Measurements from ENCODE around the gene ZNF408. TPM values are rescaled to one million over a fixed set of nuclear protein-coding genes. Genes with fewer than 3 reads are reported as not detected.
A peak's percentile ranks its signal among the peaks of the same experiment; 100 is the strongest.

Gene ZNF408
- total and polyA plus RNA-seq, 2 experiments from 2014 or later: 7.8 to 10.7 TPM

GRCh38 chr11:46697303-46697702 lies 3.5 kb upstream of the ZNF408 start:
- Histone ChIP-seq H3K27ac (no peak overlapping the region), H3K36me3 (replicated peaks; ENCODE audit: insufficient read depth, low read depth) (no peaks in the 10 kb centered on the region)

DNA sequence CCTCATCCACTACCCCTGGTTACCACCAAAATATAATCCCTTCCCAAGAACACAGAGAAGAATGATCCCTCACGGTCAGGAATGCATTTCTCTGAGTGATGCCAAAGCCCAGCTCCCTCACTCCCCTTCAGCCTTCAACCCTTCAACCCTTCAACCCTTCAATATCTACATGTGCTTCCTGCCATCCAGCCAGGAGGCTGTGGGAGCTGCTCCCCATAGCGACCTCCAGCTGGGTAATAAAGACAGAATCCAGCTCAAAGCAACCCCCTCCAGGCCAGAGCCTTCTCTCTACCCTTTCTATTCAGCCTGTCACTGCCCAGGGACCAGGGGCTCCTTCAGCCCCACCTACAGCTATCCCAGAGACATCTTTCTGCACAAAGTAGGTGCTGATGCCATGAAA lies 3.1 kb upstream of the ZNF408 start:
- H3K27me3 ChIP-seq: no peaks in the 10 kb centered on the region
- H4K20me1 ChIP-seq (ENCODE audit: insufficient read depth, poor library complexity, severe bottlenecking): peaks cover 5% of the 10 kb centered on the region
- 72% methylated on average over 2 of the region's 2 CpGs for WGBS (ENCODE audit: low lambda C conversion rate, missing lambda C conversion rate)
- no peak for DNase-seq (ENCODE audit: low spot score)
- H3K4me2 ChIP-seq: no peak overlapping the region
- H3K4me1 ChIP-seq (ENCODE audit: insufficient read depth): peaks cover 18% of the 10 kb centered on the region
- H3K79me2 ChIP-seq: peaks cover 45% of the 10 kb centered on the region
- TF ChIP-seq EZH2phosphoT487 (IDR thresholded peaks at IDR 0.05; ENCODE audit: low read depth, severe bottlenecking, unreplicated experiment): no peak
- TF ChIP-seq, protein P1, sequence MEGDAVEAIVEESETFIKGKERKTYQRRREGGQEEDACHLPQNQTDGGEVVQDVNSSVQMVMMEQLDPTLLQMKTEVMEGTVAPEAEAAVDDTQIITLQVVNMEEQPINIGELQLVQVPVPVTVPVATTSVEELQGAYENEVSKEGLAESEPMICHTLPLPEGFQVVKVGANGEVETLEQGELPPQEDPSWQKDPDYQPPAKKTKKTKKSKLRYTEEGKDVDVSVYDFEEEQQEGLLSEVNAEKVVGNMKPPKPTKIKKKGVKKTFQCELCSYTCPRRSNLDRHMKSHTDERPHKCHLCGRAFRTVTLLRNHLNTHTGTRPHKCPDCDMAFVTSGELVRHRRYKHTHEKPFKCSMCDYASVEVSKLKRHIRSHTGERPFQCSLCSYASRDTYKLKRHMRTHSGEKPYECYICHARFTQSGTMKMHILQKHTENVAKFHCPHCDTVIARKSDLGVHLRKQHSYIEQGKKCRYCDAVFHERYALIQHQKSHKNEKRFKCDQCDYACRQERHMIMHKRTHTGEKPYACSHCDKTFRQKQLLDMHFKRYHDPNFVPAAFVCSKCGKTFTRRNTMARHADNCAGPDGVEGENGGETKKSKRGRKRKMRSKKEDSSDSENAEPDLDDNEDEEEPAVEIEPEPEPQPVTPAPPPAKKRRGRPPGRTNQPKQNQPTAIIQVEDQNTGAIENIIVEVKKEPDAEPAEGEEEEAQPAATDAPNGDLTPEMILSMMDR (IDR thresholded peaks at IDR 0.05; ENCODE audit: poor library complexity): no peak
- TF ChIP-seq EZH2 (IDR thresholded peaks at IDR 0.05; ENCODE audit: borderline replicate concordance): no peak
- H3K9me3 ChIP-seq (ENCODE audit: low read depth): no peaks in the 10 kb centered on the region
- H3K36me3 ChIP-seq (replicated peaks; ENCODE audit: insufficient read depth, low read depth): no peaks in the 10 kb centered on the region
- H3K27ac ChIP-seq: no peak overlapping the region
- H3K9me2 ChIP-seq (replicated peaks; ENCODE audit: insufficient read depth): no peaks in the 10 kb centered on the region
- H2AFZ ChIP-seq: no peak overlapping the region
- no peak overlapping the region for H3K4me3 ChIP-seq

More at GRCh38 chr11:46697303-46697702, 3.5 kb upstream of the ZNF408 start:
- Histone ChIP-seq H3K4me3 (no peak overlapping the region), H3K4me1 (ENCODE audit: insufficient read depth) (peaks cover 15% of the 10 kb centered on the region), H3K9me2 (replicated peaks; ENCODE audit: insufficient read depth) (no peaks in the 10 kb centered on the region), H4K20me1 (ENCODE audit: insufficient read depth, poor library complexity, severe bottlenecking) (peaks cover 5% of the 10 kb centered on the region), H3K4me2 (no peak overlapping the region), H3K9me3 (ENCODE audit: low read depth) (no peaks in the 10 kb centered on the region), H3K79me2 (peaks cover 41% of the 10 kb centered on the region), H3K27me3 (no peaks in the 10 kb centered on the region), H2AFZ (no peak overlapping the region)
- DNase-seq (ENCODE audit: low spot score): no peak
- TF ChIP-seq EZH2phosphoT487 (IDR thresholded peaks at IDR 0.05; ENCODE audit: low read depth, severe bottlenecking, unreplicated experiment): no peak
- TF ChIP-seq EZH2 (IDR thresholded peaks at IDR 0.05; ENCODE audit: borderline replicate concordance): no peak
- TF ChIP-seq, protein P1 (IDR thresholded peaks at IDR 0.05; ENCODE audit: poor library complexity): no peak
- WGBS (ENCODE audit: low lambda C conversion rate, missing lambda C conversion rate): 89% methylated on average over 3 of the region's 3 CpGs

GRCh38 chr11:46698597-46698996 lies 2.2 kb upstream of the ZNF408 start:
- H3K4me1 ChIP-seq (ENCODE audit: insufficient read depth): peaks cover 18% of the 10 kb centered on the region

More at GRCh38 chr11:46698597-46698996, 2.2 kb upstream of the ZNF408 start:
- Histone ChIP-seq H4K20me1 (ENCODE audit: insufficient read depth, poor library complexity, severe bottlenecking) (peaks cover 5% of the 10 kb centered on the region), H3K36me3 (replicated peaks; ENCODE audit: insufficient read depth, low read depth) (no peaks in the 10 kb centered on the region), H3K9me3 (ENCODE audit: low read depth) (no peaks in the 10 kb centered on the region), H3K79me2 (peaks cover 53% of the 10 kb centered on the region), H3K27me3 (no peaks in the 10 kb centered on the region), H3K9me2 (replicated peaks; ENCODE audit: insufficient read depth) (no peaks in the 10 kb centered on the region), H2AFZ (no peak overlapping the region), H3K4me2 (peak overlapping the region; percentile 82), H3K27ac (no peak overlapping the region), H3K4me3 (no peak overlapping the region)
- WGBS (ENCODE audit: low lambda C conversion rate, missing lambda C conversion rate): 91% methylated on average over 1 of the region's 1 CpG
- DNase-seq (ENCODE audit: low spot score): no peak
- TF ChIP-seq, protein P1 (IDR thresholded peaks at IDR 0.05; ENCODE audit: poor library complexity): no peak
- no peak for TF ChIP-seq EZH2phosphoT487 (IDR thresholded peaks at IDR 0.05; ENCODE audit: low read depth, severe bottlenecking, unreplicated experiment)
- no peak for TF ChIP-seq EZH2 (IDR thresholded peaks at IDR 0.05; ENCODE audit: borderline replicate concordance)
